Transverse colon (tissue), 3 donors: ENCODE measurements around the gene HOXC4.

Experiments used
- POLR2A ChIP-seq: fragments of 450-650 bp; IDR thresholded peaks from one replicate; pipeline ENCODE4 v1.6.1; 2016; ENCODE audit warnings: antibody characterized with exemption, mild to moderate bottlenecking, moderate library complexity
- TF ChIP-seq, protein P1 (sequence below), 5 experiments: fragments of 200-600 bp in 3 of 5; fragments of 450-650 bp in 2 of 5; sonication (generic) in 3 of 5; IDR thresholded peaks; 1 replicate in 2 of 5; 2 replicates in 3 of 5; pipeline ENCODE4 v1.5.1; 2016 to 2017; ENCODE audit warnings: antibody characterized with exemption in 5 of 5, inconsistent platforms in 3 of 5, mild to moderate bottlenecking in 2 of 5, moderate library complexity in 1 of 5

DNA sequence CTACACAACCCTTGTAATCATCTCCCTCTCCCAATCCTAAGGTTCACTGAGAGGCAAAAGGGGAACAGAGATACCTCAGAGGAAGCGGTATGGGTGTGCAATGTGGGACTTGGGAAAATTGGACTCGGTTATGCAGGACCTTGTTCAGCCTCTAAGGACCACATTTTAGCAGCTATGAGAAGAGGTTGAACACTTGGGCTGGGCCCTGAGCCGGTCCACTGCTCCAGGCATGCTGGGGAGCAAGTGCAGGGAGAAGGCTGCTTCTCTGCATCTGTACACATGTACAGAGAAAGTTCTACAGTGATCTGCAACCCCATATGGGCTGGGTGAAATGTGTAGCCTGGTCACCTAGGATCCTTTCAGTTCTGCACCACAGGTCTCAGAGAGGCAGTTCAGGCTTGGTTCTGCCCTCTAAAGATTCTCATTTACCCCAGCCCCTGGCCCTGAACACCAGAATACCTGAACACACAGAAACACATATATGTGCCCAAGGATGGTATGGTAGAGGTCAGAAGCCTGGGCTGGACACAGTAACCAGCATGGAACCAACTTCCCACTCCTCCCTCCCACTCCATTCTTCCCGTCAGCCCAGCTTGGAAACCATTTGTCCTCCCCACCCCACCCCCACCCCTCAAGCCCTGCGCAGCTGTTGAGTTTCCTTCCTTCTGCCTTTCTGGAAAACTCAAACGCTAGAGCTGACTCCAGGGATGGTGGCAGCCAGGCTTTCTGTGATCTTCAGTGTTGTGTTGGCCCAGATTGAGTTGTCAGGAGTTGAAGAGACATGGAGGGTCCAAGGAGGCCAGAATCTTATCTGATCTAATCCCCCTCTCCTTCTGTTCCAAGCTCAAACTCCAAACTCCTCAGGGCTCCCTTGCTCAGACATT is 10.4 kb upstream of the HOXC4 start:
- no peak for TF ChIP-seq POLR2A
- TF ChIP-seq, protein P1, sequence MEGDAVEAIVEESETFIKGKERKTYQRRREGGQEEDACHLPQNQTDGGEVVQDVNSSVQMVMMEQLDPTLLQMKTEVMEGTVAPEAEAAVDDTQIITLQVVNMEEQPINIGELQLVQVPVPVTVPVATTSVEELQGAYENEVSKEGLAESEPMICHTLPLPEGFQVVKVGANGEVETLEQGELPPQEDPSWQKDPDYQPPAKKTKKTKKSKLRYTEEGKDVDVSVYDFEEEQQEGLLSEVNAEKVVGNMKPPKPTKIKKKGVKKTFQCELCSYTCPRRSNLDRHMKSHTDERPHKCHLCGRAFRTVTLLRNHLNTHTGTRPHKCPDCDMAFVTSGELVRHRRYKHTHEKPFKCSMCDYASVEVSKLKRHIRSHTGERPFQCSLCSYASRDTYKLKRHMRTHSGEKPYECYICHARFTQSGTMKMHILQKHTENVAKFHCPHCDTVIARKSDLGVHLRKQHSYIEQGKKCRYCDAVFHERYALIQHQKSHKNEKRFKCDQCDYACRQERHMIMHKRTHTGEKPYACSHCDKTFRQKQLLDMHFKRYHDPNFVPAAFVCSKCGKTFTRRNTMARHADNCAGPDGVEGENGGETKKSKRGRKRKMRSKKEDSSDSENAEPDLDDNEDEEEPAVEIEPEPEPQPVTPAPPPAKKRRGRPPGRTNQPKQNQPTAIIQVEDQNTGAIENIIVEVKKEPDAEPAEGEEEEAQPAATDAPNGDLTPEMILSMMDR (IDR thresholded peaks at IDR 0.05): no peak
